IMR-90 (cell line): ENCODE measurements around the gene IFT81. TPM values are rescaled to one million over a fixed set of nuclear protein-coding genes. Genes with fewer than 3 reads are reported as not detected.
"Not testable (repeated sequence)": the region's sequence is repeated elsewhere in the genome, so short reads cannot be mapped to it uniquely, and the experiment has no call there.

Experiments
- ATAC-seq: fragments of 200-7000 bp; cut with Tn5 transposase; 2 replicates; pipeline ENCODE4 v1.9.1; 2020; ENCODE audit warnings: low read depth, mild to moderate bottlenecking, moderate library complexity
- BruUV-seq: library from RNA; stranded (reverse); fragments of 400-500 nt; replicated peaks from 2 replicates; lab custom pipeline; 2021; lab: Mats Ljungman, UMichigan
- CTCF ChIA-PET: fragments of 300-600 bp; formaldehyde crosslinking; extraction: SDS; loops from one replicate; lab custom pipeline; 2021; ENCODE audit warnings: antibody characterized with exemption; lab: Yijun Ruan, JAX
- POLR2A ChIA-PET: fragments of 300-600 bp; sonication (Branson Sonifier 250); formaldehyde crosslinking; loops from one replicate; lab custom pipeline; 2022; ENCODE audit warnings: antibody characterized with exemption; ENCODE audit not compliant: unreplicated experiment; lab: Charles Lee
- DNase-seq: peaks from one replicate; pipeline ENCODE4 v3.0.0; 2013
- H2AFZ ChIP-seq: replicated peaks from 2 replicates; pipeline ENCODE3; 2013; ENCODE audit warnings: low read length, mild to moderate bottlenecking; ENCODE audit not compliant: poor library complexity
- H2AK5ac ChIP-seq: 2 replicates; pipeline ENCODE4 v1.6.1; 2013; ENCODE audit warnings: low read depth, low read length, inconsistent platforms
- H2AK9ac ChIP-seq: replicated peaks from 2 replicates; pipeline ENCODE3; 2013; ENCODE audit warnings: mild to moderate bottlenecking, low read depth, low read length, moderate library complexity; ENCODE audit not compliant: poor library complexity
- H2BK120ac ChIP-seq: 2 replicates; pipeline ENCODE4 v1.6.1; 2013; ENCODE audit warnings: low read depth, low read length, inconsistent platforms
- H2BK15ac ChIP-seq: 3 replicates; pipeline ENCODE4 v1.6.1; 2013; ENCODE audit warnings: low read depth, low read length, inconsistent platforms
- H2BK20ac ChIP-seq: 2 replicates; pipeline ENCODE4 v1.6.1; 2013; ENCODE audit warnings: low read depth, mild to moderate bottlenecking, inconsistent platforms, low read length, moderate library complexity
- H2BK5ac ChIP-seq: 2 replicates; pipeline ENCODE4 v1.6.1; 2013; ENCODE audit warnings: mild to moderate bottlenecking, low read depth, low read length, inconsistent platforms; ENCODE audit not compliant: poor library complexity, severe bottlenecking
- H3K14ac ChIP-seq: replicated peaks from 2 replicates; pipeline ENCODE4 v1.6.1; 2013; ENCODE audit warnings: low read depth, low read length, inconsistent platforms
- H3K18ac ChIP-seq: 2 replicates; pipeline ENCODE4 v1.6.1; 2013; ENCODE audit warnings: low read depth, low read length, control low read depth
- H3K23ac ChIP-seq: 2 replicates; pipeline ENCODE4 v1.6.1; 2013; ENCODE audit warnings: low read depth, low read length, inconsistent platforms
- H3K27ac ChIP-seq: 2 replicates; pipeline ENCODE4 v1.5.1; 2013; ENCODE audit warnings: mild to moderate bottlenecking, control low read depth, low read length; ENCODE audit not compliant: insufficient read depth
- H3K27me3 ChIP-seq: 2 replicates; pipeline ENCODE4 v1.6.1; 2013; ENCODE audit warnings: low read length; ENCODE audit not compliant: control insufficient read depth, insufficient read depth
- H3K36me3 ChIP-seq: 2 replicates; pipeline ENCODE4 v1.6.1; 2013; ENCODE audit warnings: low read length, mixed read lengths; ENCODE audit not compliant: control insufficient read depth, insufficient read depth
- H3K4ac ChIP-seq: 2 replicates; pipeline ENCODE4 v1.6.1; 2013; ENCODE audit warnings: low read depth, low read length, inconsistent platforms
- H3K4me1 ChIP-seq: 2 replicates; pipeline ENCODE4 v1.6.1; 2013; ENCODE audit warnings: low read length, mixed read lengths; ENCODE audit not compliant: control insufficient read depth, insufficient read depth
- H3K4me2 ChIP-seq: 2 replicates; pipeline ENCODE4 v1.6.1; 2013; ENCODE audit warnings: low read depth, mild to moderate bottlenecking, control low read depth, low read length, moderate library complexity
- H3K4me3 ChIP-seq: 2 replicates; pipeline ENCODE4 v1.5.1; 2013; ENCODE audit warnings: low read depth, mild to moderate bottlenecking, control low read depth, low read length, moderate library complexity; ENCODE audit not compliant: insufficient read depth
- H3K56ac ChIP-seq: 2 replicates; pipeline ENCODE4 v1.6.1; 2013; ENCODE audit warnings: low read length, inconsistent platforms; ENCODE audit not compliant: insufficient read depth; ENCODE audit errors: extremely low read depth
- H3K79me1 ChIP-seq, 2 experiments: 2 replicates each; pipeline ENCODE4 v1.6.1; 2013; ENCODE audit warnings: low read length in 2 of 2, inconsistent platforms in 1 of 2, low read depth in 1 of 2
- H3K9ac ChIP-seq: 2 replicates; pipeline ENCODE4 v1.6.1; 2013; ENCODE audit warnings: low read depth, low read length, control low read depth
- H3K9me1 ChIP-seq: 2 replicates; pipeline ENCODE4 v1.6.1; 2013; ENCODE audit warnings: low read length, inconsistent platforms; ENCODE audit not compliant: insufficient read depth
- H3K9me3 ChIP-seq: 2 replicates; pipeline ENCODE4 v1.6.1; 2013; ENCODE audit warnings: low read length; ENCODE audit not compliant: control insufficient read depth, insufficient read depth
- H4K20me1 ChIP-seq: 2 replicates; pipeline ENCODE4 v1.6.1; 2013; ENCODE audit warnings: low read length, inconsistent platforms; ENCODE audit not compliant: insufficient read depth
- H4K5ac ChIP-seq: 2 replicates; pipeline ENCODE4 v1.6.1; 2013; ENCODE audit warnings: mild to moderate bottlenecking, low read depth, low read length, control low read depth
- H4K8ac ChIP-seq, 2 experiments: 2 replicates each; pipeline ENCODE4 v1.6.1; 2013; ENCODE audit warnings: low read depth in 2 of 2, low read length in 2 of 2, control low read depth in 1 of 2, inconsistent platforms in 1 of 2
- H4K91ac ChIP-seq: 2 replicates; pipeline ENCODE4 v1.6.1; 2013; ENCODE audit warnings: low read depth, low read length, inconsistent platforms; ENCODE audit not compliant: insufficient read depth
- BHLHE40 ChIP-seq: fragments of 150-350 bp; IDR thresholded peaks from 2 replicates; pipeline ENCODE4 v1.6.1; 2016; ENCODE audit warnings: mild to moderate bottlenecking, low read depth, low read length
- CEBPB ChIP-seq: IDR thresholded peaks from 2 replicates; pipeline ENCODE4 v1.6.1; 2012; ENCODE audit warnings: low read depth, low read length, improper control_type of control experiment
- MAZ ChIP-seq: IDR thresholded peaks from 2 replicates; pipeline ENCODE4 v1.6.1; 2012; ENCODE audit warnings: low read depth, mild to moderate bottlenecking, low read length, improper control_type of control experiment, moderate library complexity, borderline replicate concordance
- RFX5 ChIP-seq: IDR thresholded peaks from 2 replicates; pipeline ENCODE4 v1.8.0; 2012; ENCODE audit warnings: low read depth, mild to moderate bottlenecking, low read length, moderate library complexity
- WGBS, 2 experiments: methylation state at CpG; one replicate each; pipeline versions ENCODE4 v1.1.5 to v1.1.7; 2013; ENCODE audit warnings: missing lambda C conversion rate in 2 of 2; ENCODE audit not compliant: insufficient read length in 1 of 2; ENCODE audit errors: extremely low coverage in 2 of 2; 5-methylcytosine and 5-hydroxymethylcytosine counted together
- dilution Hi-C: fragments of 300-500 bp; cut with HindIII; formaldehyde crosslinking; loops from one replicate; pipeline ENCODE4 v1.14.3; 2018; ENCODE audit warnings: low sequenced_read_pairs; ENCODE audit not compliant: unreplicated experiment
- in situ Hi-C: fragments of 300-500 bp; cut with MboI; formaldehyde crosslinking; loops from 3 replicates; pipeline ENCODE4 v1.14.3; 2019; ENCODE audit warnings: low sequenced_read_pairs, inconsistent platforms, mixed read lengths
- intact Hi-C: fragments of 100-400 bp; cut with micrococcal nuclease; formaldehyde crosslinking; loops from 2 replicates; pipeline ENCODE4 v1.10.0; 2022
- polyA plus RNA-seq, 3 experiments: library from polyadenylated mRNA; depleted of rRNA; stranded (reverse); fragments of >200 nt; gene quantifications; 2 replicates each; pipeline ENCODE4 v1.2.3, GENCODE V29; 2012; ENCODE audit warnings: low replicate concordance in 1 of 3
- total RNA-seq: library from RNA; depleted of rRNA; stranded (reverse); fragments of >200 nt; gene quantifications from 2 replicates; pipeline ENCODE4 v1.2.3, GENCODE V29; 2012
- TF ChIP-seq, protein P1 (sequence below): conservative IDR thresholded peaks from 2 replicates; pipeline ENCODE4 v1.5.1; 2012; ENCODE audit warnings: mild to moderate bottlenecking, low read depth, low read length, improper control_type of control experiment
- TF ChIP-seq, protein P2 (sequence below): fragments of 150-350 bp; IDR thresholded peaks from 2 replicates; pipeline ENCODE4 v1.6.1; 2017; ENCODE audit warnings: mild to moderate bottlenecking, antibody characterized with exemption, low read length, low read depth

The IFT81 gene
- total and polyA plus RNA-seq, 2 of the 4 experiments (the other 2 are of a cell fraction): 6.1 to 8.1 TPM

DNA sequence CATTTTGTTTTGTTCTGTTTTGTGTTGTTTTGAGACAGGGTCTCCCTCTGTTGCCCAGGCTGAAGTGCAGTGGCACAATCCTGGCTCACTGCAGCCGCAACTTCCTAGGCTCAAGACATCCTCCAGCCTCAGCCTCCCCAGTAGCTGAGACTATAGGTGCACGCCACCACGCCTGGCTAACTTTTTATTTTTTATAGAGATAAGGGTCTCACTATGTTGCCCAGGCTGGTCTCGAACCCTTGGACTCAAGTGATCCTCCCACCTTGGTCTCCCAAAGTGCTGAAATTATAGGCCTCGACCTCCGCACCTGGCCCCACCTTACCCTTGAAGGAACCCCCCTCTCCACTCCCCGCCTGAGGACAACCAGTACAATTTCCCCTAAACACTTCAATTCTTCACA is 7.5 kb upstream of the IFT81 start:
- Histone ChIP-seq H2BK5ac (no peak overlapping the region), H2BK120ac (no peak overlapping the region), H3K18ac (no peak overlapping the region), H3K4me3 (no peak overlapping the region), H4K20me1 (no peaks in the 10 kb centered on the region), H2AK5ac (no peak overlapping the region; the same call in 1 of the 2 replicates), H4K5ac (no peak overlapping the region), H3K23ac (no peak overlapping the region), H3K9ac (no peak overlapping the region), H3K79me1 (no peaks in the 10 kb centered on the region), H3K27ac (no peak overlapping the region), H2BK20ac (no peak overlapping the region), H3K4me2 (no peak overlapping the region), H3K56ac (no peak overlapping the region), H3K9me1 (0 out of 2 replicates have a peak, but pooled peaks cover 3% of the 10 kb centered on the region), H2AK9ac (no peak overlapping the region), H4K8ac (no peak overlapping the region), H3K14ac (no peak overlapping the region), H3K36me3 (no peaks in the 10 kb centered on the region), H4K91ac (no peak overlapping the region), H2AFZ (no peak overlapping the region), H2BK15ac (no peak overlapping the region), H3K9me3 (peaks cover 4% of the 10 kb centered on the region; the same call in 1 of the 2 replicates), H3K4me1 (peaks cover 4% of the 10 kb centered on the region; the same call in 1 of the 2 replicates), H3K4ac (no peak overlapping the region), H3K27me3 (no peaks in the 10 kb centered on the region)
- WGBS, 2 experiments: no CpG with 5 or more reads among the region's 7 CpGs
- POLR2A ChIA-PET: no interaction called here
- TF ChIP-seq BHLHE40 (no peak), RFX5 (no peak), MAZ (no peak), CEBPB (no peak)
- TF ChIP-seq, protein P1, sequence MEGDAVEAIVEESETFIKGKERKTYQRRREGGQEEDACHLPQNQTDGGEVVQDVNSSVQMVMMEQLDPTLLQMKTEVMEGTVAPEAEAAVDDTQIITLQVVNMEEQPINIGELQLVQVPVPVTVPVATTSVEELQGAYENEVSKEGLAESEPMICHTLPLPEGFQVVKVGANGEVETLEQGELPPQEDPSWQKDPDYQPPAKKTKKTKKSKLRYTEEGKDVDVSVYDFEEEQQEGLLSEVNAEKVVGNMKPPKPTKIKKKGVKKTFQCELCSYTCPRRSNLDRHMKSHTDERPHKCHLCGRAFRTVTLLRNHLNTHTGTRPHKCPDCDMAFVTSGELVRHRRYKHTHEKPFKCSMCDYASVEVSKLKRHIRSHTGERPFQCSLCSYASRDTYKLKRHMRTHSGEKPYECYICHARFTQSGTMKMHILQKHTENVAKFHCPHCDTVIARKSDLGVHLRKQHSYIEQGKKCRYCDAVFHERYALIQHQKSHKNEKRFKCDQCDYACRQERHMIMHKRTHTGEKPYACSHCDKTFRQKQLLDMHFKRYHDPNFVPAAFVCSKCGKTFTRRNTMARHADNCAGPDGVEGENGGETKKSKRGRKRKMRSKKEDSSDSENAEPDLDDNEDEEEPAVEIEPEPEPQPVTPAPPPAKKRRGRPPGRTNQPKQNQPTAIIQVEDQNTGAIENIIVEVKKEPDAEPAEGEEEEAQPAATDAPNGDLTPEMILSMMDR: no peak
- TF ChIP-seq, protein P2, sequence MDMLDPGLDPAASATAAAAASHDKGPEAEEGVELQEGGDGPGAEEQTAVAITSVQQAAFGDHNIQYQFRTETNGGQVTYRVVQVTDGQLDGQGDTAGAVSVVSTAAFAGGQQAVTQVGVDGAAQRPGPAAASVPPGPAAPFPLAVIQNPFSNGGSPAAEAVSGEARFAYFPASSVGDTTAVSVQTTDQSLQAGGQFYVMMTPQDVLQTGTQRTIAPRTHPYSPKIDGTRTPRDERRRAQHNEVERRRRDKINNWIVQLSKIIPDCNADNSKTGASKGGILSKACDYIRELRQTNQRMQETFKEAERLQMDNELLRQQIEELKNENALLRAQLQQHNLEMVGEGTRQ: no peak
- ATAC-seq (no peak), DNase-seq (no peak)
- dilution Hi-C loops: no loop called here
- no TSS peak for BruUV-seq
- CTCF ChIA-PET: no interaction called here
- intact Hi-C loops: no loop called here
- in situ Hi-C loops: no loop called here

- POLR2A ChIA-PET, H3K23ac ChIP-seq, H4K5ac ChIP-seq, H2AK5ac ChIP-seq, H4K20me1 ChIP-seq, H3K27me3 ChIP-seq, H2AK9ac ChIP-seq, H2BK15ac ChIP-seq, H3K18ac ChIP-seq, H3K36me3 ChIP-seq, H2AFZ ChIP-seq, ATAC-seq, H3K56ac ChIP-seq, H3K9me3 ChIP-seq, H2BK20ac ChIP-seq, H3K9me1 ChIP-seq, H4K8ac ChIP-seq, H2BK120ac ChIP-seq, H3K4me2 ChIP-seq, H3K4me3 ChIP-seq, intact Hi-C loops, DNase-seq, H3K9ac ChIP-seq, H4K91ac ChIP-seq, BruUV-seq, dilution Hi-C loops, H3K4ac ChIP-seq, H3K27ac ChIP-seq, H3K4me1 ChIP-seq, in situ Hi-C loops, H3K14ac ChIP-seq, H3K79me1 ChIP-seq, H2BK5ac ChIP-seq: not testable (repeated sequence)
- CTCF ChIA-PET: interaction anchor here (0.7 kb wide), 1 partner anchor 14 kb away, joined by 3 read pairs; no protein-coding TSS in a partner anchor
- no CpG with 5 or more reads among the region's 8 CpGs for whole genome bisulfite sequencing, 2 experiments
These were observed 6.9 kb upstream of the IFT81 start for GRCh38 chr12:110117210-110117609.
